Activated T-cell treated with anti-CD3 and anti-CD28 coated beads, Interleukin-2, amount 50 U/mL, for 24 hours (primary cell): ENCODE data around the gene PLOD2.

ENCODE experiments used
- DNase-seq: peaks from one replicate; pipeline ENCODE4 v3.0.0-alpha.2; 2020
- H3K27ac Mint-ChIP-seq: 2 replicates; pipeline ENCODE4 v1.8.0; 2020; ENCODE audit warnings: mild to moderate bottlenecking, mixed read lengths
- H3K27me3 Mint-ChIP-seq: 2 replicates; pipeline ENCODE4 v1.8.0; 2020; ENCODE audit warnings: mixed read lengths
- H3K36me3 Mint-ChIP-seq: 2 replicates; pipeline ENCODE4 v1.8.0; 2020; ENCODE audit warnings: low read depth, mixed read lengths
- H3K4me1 Mint-ChIP-seq: 2 replicates; pipeline ENCODE4 v1.8.0; 2020; ENCODE audit warnings: low read depth, mixed read lengths
- H3K4me3 Mint-ChIP-seq: 2 replicates; pipeline ENCODE4 v1.8.0; 2020; ENCODE audit warnings: mild to moderate bottlenecking, moderate library complexity, mixed read lengths
- H3K9me3 Mint-ChIP-seq: 2 replicates; pipeline ENCODE4 v1.8.0; 2020; ENCODE audit warnings: mixed read lengths

Gene PLOD2

GRCh38 chr3:146085678-146086077, 75.3 kb downstream of the PLOD2 start:
- no peaks in the 10 kb centered on the region for H3K9me3 Mint-ChIP-seq
- no peaks in the 10 kb centered on the region for H3K36me3 Mint-ChIP-seq
- H3K27me3 Mint-ChIP-seq = no peaks in the 10 kb centered on the region
- H3K4me1 Mint-ChIP-seq = no peaks in the 10 kb centered on the region
- H3K4me3 Mint-ChIP-seq = no peak overlapping the region
- no peak overlapping the region for H3K27ac Mint-ChIP-seq
- no peak for DNase-seq

GRCh38 chr3:146080578-146080977, 80.4 kb downstream of the PLOD2 start:
- no peak for DNase-seq
- Mint-ChIP-seq H3K9me3 (no peaks in the 10 kb centered on the region), H3K4me1 (no peaks in the 10 kb centered on the region), H3K27ac (no peak overlapping the region), H3K36me3 (no peaks in the 10 kb centered on the region), H3K4me3 (no peak overlapping the region), H3K27me3 (no peaks in the 10 kb centered on the region)

- H3K4me1 Mint-ChIP-seq = no peaks in the 10 kb centered on the region
- H3K4me3 Mint-ChIP-seq = no peak overlapping the region
- no peaks in the 10 kb centered on the region for H3K9me3 Mint-ChIP-seq
- H3K27me3 Mint-ChIP-seq = no peaks in the 10 kb centered on the region
- no peak for DNase-seq
- H3K36me3 Mint-ChIP-seq = no peaks in the 10 kb centered on the region
- no peak overlapping the region for H3K27ac Mint-ChIP-seq
Observed at GRCh38 chr3:146078031-146078430, 83.0 kb downstream of the PLOD2 start.

DNA sequence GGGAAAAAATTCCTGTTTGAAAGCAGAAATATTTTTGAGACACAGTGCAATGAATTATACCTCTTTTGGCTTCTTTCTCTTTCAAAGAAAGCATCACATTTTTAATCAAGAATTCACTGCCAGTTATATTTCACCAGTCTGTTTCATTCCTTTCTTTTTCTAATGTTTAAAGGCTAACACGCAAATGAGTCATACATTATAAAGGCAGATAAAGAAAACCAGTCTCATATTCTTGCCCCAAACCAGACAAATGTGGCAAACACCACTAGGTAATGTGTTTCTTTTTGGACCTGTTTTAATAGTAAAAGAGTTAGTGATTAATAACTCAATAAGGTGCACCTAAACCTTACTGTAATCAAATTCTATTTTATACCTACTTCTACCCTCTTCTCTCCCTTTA, 83.8 kb downstream of the PLOD2 start:
- no peak overlapping the region for H3K4me3 Mint-ChIP-seq
- H3K36me3 Mint-ChIP-seq = no peaks in the 10 kb centered on the region
- no peak for DNase-seq
- no peak overlapping the region for H3K27ac Mint-ChIP-seq
- no peaks in the 10 kb centered on the region for H3K9me3 Mint-ChIP-seq
- no peaks in the 10 kb centered on the region for H3K27me3 Mint-ChIP-seq
- no peaks in the 10 kb centered on the region for H3K4me1 Mint-ChIP-seq

GRCh38 chr3:146072824-146073223, 88.2 kb downstream of the PLOD2 start:
- no peaks in the 10 kb centered on the region for H3K36me3 Mint-ChIP-seq
- H3K9me3 Mint-ChIP-seq = no peaks in the 10 kb centered on the region
- DNase-seq = no peak
- no peak overlapping the region for H3K4me3 Mint-ChIP-seq
- no peaks in the 10 kb centered on the region for H3K4me1 Mint-ChIP-seq
- no peak overlapping the region for H3K27ac Mint-ChIP-seq
- no peaks in the 10 kb centered on the region for H3K27me3 Mint-ChIP-seq

DNA sequence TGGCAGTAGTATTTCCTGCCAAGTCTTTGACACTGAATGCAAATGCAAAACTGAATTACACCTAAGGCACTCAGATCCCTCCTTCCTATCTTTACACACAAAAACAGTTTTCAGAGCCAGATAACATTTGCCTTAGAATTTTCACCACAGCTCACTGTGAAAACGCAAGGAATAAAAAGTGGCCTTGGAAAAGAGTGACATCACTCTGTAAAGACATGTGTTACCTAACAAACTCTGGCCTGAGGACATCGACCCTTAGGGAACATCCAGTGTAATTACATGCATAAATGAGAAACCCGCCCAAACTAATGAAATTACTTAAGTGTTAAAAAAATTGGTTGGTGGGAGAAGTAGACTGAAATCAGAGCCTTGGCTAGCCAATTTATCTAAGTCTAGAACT, 88.9 kb downstream of the PLOD2 start:
- no peaks in the 10 kb centered on the region for H3K4me1 Mint-ChIP-seq
- no peak overlapping the region for H3K4me3 Mint-ChIP-seq
- no peak overlapping the region for H3K27ac Mint-ChIP-seq
- no peaks in the 10 kb centered on the region for H3K27me3 Mint-ChIP-seq
- DNase-seq = no peak
- H3K36me3 Mint-ChIP-seq = no peaks in the 10 kb centered on the region
- H3K9me3 Mint-ChIP-seq = no peaks in the 10 kb centered on the region

GRCh38 chr3:146071632-146072031, 89.4 kb downstream of the PLOD2 start:
- Mint-ChIP-seq H3K27ac (no peak overlapping the region), H3K9me3 (no peaks in the 10 kb centered on the region), H3K27me3 (no peaks in the 10 kb centered on the region), H3K36me3 (no peaks in the 10 kb centered on the region), H3K4me1 (no peaks in the 10 kb centered on the region), H3K4me3 (no peak overlapping the region)
- no peak for DNase-seq

DNA sequence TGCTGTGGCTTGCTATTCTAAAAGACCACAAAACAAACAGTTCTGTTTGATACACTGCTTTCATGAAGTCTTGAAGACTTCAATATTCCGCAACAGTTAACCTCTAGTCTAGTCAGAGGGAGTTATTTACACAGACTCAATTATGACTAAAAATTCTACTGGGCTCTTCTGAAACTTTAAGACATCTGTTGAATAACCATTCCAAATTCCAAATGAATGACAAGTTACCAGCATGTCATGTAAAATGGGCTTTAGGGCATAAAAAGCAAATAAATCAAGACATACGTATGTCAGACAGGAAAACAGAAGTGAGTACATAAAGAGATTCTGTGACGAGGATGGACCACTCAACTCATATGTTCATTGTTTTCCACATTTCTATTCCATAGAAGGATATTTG, 93.9 kb downstream of the PLOD2 start:
- H3K4me1 Mint-ChIP-seq = no peaks in the 10 kb centered on the region
- H3K4me3 Mint-ChIP-seq = no peak overlapping the region
- H3K36me3 Mint-ChIP-seq = no peaks in the 10 kb centered on the region
- no peaks in the 10 kb centered on the region for H3K27me3 Mint-ChIP-seq
- no peaks in the 10 kb centered on the region for H3K9me3 Mint-ChIP-seq
- no peak overlapping the region for H3K27ac Mint-ChIP-seq
- DNase-seq = no peak

- H3K4me1 Mint-ChIP-seq = no peaks in the 10 kb centered on the region
- no peaks in the 10 kb centered on the region for H3K27me3 Mint-ChIP-seq
- H3K9me3 Mint-ChIP-seq = no peaks in the 10 kb centered on the region
- H3K4me3 Mint-ChIP-seq = no peak overlapping the region
- no peak overlapping the region for H3K27ac Mint-ChIP-seq
- no peaks in the 10 kb centered on the region for H3K36me3 Mint-ChIP-seq
- no peak for DNase-seq
Observed at GRCh38 chr3:146065573-146066006, 95.4 kb downstream of the PLOD2 start.

DNA sequence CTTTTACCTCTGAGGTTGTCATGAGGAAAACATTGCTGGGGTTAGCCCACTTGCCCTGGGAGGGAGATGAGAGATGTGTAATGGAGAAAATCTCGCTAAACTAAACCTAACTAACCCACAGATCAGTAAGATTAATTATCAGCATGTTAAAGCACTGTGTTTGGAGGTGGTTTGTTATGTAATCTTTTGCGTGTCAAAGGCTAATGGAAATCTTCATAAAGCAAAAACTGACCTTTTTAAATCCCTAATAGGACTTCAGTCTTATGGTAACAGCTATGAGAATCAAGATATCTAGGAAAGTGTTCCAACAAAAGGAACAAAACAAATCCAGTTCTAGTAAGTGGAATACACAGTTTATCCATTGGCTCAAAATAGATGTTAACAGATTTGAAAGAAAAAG, 102.7 kb downstream of the PLOD2 start:
- no peak overlapping the region for H3K27ac Mint-ChIP-seq

DNA sequence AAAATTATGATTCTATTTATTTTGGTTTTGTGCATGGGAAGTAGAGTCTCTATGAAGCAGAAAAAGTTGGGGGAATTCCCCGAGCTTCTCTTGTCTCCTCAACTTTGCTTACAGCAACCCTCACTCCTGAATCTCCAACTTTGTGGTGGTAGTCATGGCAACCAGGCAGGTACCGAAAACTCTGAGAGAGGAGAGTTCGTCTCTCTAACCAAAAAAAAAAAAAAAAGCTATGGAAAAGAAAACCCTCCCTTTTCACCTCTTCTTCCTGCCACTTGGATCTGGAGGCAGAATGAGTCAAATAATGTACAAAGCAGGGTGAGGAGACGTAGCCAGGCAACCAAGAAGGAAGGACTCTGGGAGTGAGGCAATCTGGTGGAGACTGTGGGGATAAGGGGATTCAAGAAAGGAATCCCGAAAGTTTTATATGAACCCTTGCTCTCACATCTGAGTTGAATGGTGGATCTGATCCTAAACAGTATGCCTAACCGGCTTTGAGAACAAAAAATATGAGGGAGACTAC, 108.1 kb downstream of the PLOD2 start:
- no peak for DNase-seq
- H3K36me3 Mint-ChIP-seq = no peaks in the 10 kb centered on the region
- H3K4me1 Mint-ChIP-seq = no peaks in the 10 kb centered on the region
- no peaks in the 10 kb centered on the region for H3K9me3 Mint-ChIP-seq
- H3K27ac Mint-ChIP-seq = no peak overlapping the region
- H3K4me3 Mint-ChIP-seq = no peak overlapping the region
- H3K27me3 Mint-ChIP-seq = no peaks in the 10 kb centered on the region

More for the DNA sequence above, 102.7 kb downstream of the PLOD2 start:
- Mint-ChIP-seq H3K9me3 (no peaks in the 10 kb centered on the region), H3K36me3 (no peaks in the 10 kb centered on the region), H3K4me3 (no peak overlapping the region), H3K27me3 (no peaks in the 10 kb centered on the region), H3K4me1 (no peaks in the 10 kb centered on the region)
- DNase-seq = no peak

DNA sequence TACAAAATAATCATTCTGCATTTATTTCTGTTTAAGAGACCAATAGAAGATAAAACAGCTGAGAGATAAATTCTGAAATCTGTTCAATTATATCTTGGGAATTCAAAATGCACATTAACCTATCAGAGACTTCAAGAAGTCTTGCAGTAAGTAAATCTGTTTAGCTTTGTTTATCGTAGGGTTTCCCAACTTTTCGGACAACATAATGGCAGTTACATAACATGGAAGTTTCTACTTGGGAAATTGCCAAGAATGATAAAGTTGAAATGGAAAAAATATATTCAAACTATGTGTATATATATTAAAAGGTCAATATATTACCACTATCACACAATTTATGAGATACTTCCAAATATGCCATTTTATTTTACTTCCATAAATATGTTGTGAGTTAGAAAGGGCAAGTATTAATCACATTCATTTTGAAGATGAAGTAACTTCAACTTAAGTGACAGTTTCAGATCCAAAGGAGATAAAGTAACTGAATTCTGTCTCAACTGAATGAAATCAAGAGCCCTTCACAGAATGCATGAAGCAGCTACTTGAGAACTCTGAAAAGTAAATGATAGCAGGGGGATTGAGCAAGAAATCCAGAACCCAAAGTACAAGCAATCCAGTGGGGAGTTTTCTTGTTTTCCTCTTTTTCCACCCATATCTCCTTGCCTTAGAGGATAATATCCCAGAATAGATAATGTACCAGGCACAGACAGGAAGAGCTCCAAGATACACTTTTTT, 108.8 kb downstream of the PLOD2 start:
- DNase-seq = no peak
- Mint-ChIP-seq H3K27me3 (no peaks in the 10 kb centered on the region), H3K4me3 (no peak overlapping the region), H3K27ac (no peak overlapping the region), H3K9me3 (no peaks in the 10 kb centered on the region), H3K4me1 (no peaks in the 10 kb centered on the region), H3K36me3 (no peaks in the 10 kb centered on the region)

- H3K36me3 Mint-ChIP-seq = no peaks in the 10 kb centered on the region
- no peaks in the 10 kb centered on the region for H3K4me1 Mint-ChIP-seq
- no peak overlapping the region for H3K4me3 Mint-ChIP-seq
- DNase-seq = no peak
- no peaks in the 10 kb centered on the region for H3K27me3 Mint-ChIP-seq
- H3K9me3 Mint-ChIP-seq = no peaks in the 10 kb centered on the region
- no peak overlapping the region for H3K27ac Mint-ChIP-seq
Observed at GRCh38 chr3:146050691-146051090, 110.3 kb downstream of the PLOD2 start.

GRCh38 chr3:146047485-146047884, 113.5 kb downstream of the PLOD2 start:
- no peak for DNase-seq
- H3K27ac Mint-ChIP-seq = no peak overlapping the region

DNA sequence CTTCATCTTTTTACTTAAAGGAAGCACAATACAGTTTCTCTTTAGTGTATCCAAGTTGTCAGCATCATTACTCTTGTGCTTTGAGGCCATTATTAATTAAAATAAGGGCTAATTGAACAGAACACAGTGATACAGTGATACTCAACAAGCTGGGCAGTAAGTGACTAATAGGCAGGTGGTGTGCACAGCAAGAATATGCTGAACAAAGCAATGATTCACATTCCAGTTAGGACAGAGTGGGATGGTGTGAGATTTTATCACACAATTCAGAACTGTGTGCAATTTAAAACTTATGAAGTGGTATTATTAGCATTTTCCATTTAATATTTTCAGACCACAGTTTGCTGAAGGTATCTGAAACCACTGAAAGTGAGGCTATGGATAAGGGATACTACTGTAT, 116.9 kb downstream of the PLOD2 start:
- Mint-ChIP-seq H3K27ac (no peak overlapping the region), H3K27me3 (no peaks in the 10 kb centered on the region), H3K4me3 (no peak overlapping the region), H3K4me1 (no peaks in the 10 kb centered on the region), H3K9me3 (no peaks in the 10 kb centered on the region), H3K36me3 (no peaks in the 10 kb centered on the region)
- no peak for DNase-seq

More at GRCh38 chr3:146047485-146047884, 113.5 kb downstream of the PLOD2 start:
- H3K4me3 Mint-ChIP-seq = no peak overlapping the region
- no peaks in the 10 kb centered on the region for H3K36me3 Mint-ChIP-seq
- no peaks in the 10 kb centered on the region for H3K27me3 Mint-ChIP-seq
- no peaks in the 10 kb centered on the region for H3K4me1 Mint-ChIP-seq
- no peaks in the 10 kb centered on the region for H3K9me3 Mint-ChIP-seq

DNA sequence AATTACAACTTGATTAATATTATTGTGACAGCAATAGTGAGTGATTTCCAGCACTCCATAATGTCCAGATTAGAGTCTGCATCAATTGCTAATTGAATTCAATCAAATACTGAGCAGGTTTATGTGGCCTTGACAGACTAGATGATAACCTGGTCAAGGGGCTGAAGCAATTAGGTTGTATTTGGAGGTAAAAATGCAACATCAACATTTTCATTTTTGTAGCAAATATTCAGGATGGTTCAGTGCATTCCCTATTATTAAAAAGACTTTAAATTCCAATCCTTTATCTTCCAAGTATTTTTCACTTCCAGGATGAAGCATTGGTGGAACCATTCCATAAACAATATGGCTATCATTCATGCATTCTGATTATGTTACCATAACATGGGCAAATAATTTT, 120.4 kb downstream of the PLOD2 start:
- no peaks in the 10 kb centered on the region for H3K4me1 Mint-ChIP-seq
- H3K4me3 Mint-ChIP-seq = no peak overlapping the region
- H3K36me3 Mint-ChIP-seq = no peaks in the 10 kb centered on the region
- DNase-seq = no peak
- no peaks in the 10 kb centered on the region for H3K9me3 Mint-ChIP-seq
- H3K27ac Mint-ChIP-seq = no peak overlapping the region
- H3K27me3 Mint-ChIP-seq = no peaks in the 10 kb centered on the region
